H9 (cell line): ENCODE data around the gene RAB3C. TPM values are rescaled to one million over a fixed set of nuclear protein-coding genes. Genes with fewer than 3 reads are reported as not detected.
A peak's percentile ranks its signal among the peaks of the same experiment; 100 is the strongest.
"Not testable (repeated sequence)": the region's sequence is repeated elsewhere in the genome, so short reads cannot be mapped to it uniquely, and the experiment has no call there.

Experiments used
- DNase-seq: peaks from one replicate; pipeline ENCODE4 v3.0.0-alpha.2; 2017
- H2AFZ ChIP-seq: one replicate; pipeline ENCODE4 v1.6.1; 2013; ENCODE audit warnings: mild to moderate bottlenecking, low read length, control low read depth, moderate library complexity
- H2AK5ac ChIP-seq: 2 replicates; pipeline ENCODE4 v1.6.1; 2013; ENCODE audit warnings: low read length, control low read depth, mixed read lengths; ENCODE audit not compliant: insufficient read length
- H2BK120ac ChIP-seq: one replicate; pipeline ENCODE4 v1.6.1; 2013; ENCODE audit warnings: low read depth, mild to moderate bottlenecking, low read length, control low read depth, inconsistent platforms; ENCODE audit not compliant: poor library complexity, severe bottlenecking
- H2BK12ac ChIP-seq: 2 replicates; pipeline ENCODE4 v1.6.1; 2013; ENCODE audit warnings: low read length, control low read depth, mixed read lengths, low read depth; ENCODE audit not compliant: insufficient read length
- H2BK15ac ChIP-seq: 2 replicates; pipeline ENCODE4 v1.6.1; 2013; ENCODE audit warnings: low read depth, low read length, control low read depth
- H2BK20ac ChIP-seq: one replicate; pipeline ENCODE4 v1.6.1; 2013; ENCODE audit warnings: low read depth, mild to moderate bottlenecking, low read length, control low read depth, inconsistent platforms; ENCODE audit not compliant: poor library complexity, severe bottlenecking
- H2BK5ac ChIP-seq: 2 replicates; pipeline ENCODE4 v1.6.1; 2013; ENCODE audit warnings: low read length, control low read depth, mixed read lengths; ENCODE audit not compliant: insufficient read length
- H3K14ac ChIP-seq: 2 replicates; pipeline ENCODE4 v1.6.1; 2013; ENCODE audit warnings: low read length, control low read depth; ENCODE audit not compliant: insufficient read depth
- H3K18ac ChIP-seq: 2 replicates; pipeline ENCODE4 v1.6.1; 2013; ENCODE audit warnings: low read depth, mild to moderate bottlenecking, mixed read lengths, low read length, control low read depth; ENCODE audit not compliant: insufficient read length
- H3K23ac ChIP-seq: 2 replicates; pipeline ENCODE4 v1.6.1; 2013; ENCODE audit warnings: low read length, control low read depth, mixed read lengths, low read depth; ENCODE audit not compliant: insufficient read length
- H3K23me2 ChIP-seq: 2 replicates; pipeline ENCODE4 v1.6.1; 2013; ENCODE audit warnings: low read depth, mild to moderate bottlenecking, mixed read lengths, low read length, control low read depth; ENCODE audit not compliant: insufficient read length, poor library complexity, severe bottlenecking
- H3K27ac ChIP-seq: 2 replicates; pipeline ENCODE4 v1.5.1; 2013; ENCODE audit warnings: low read length, control low read depth, mixed read lengths, low read depth; ENCODE audit not compliant: insufficient read length
- H3K27me3 ChIP-seq: 2 replicates; pipeline ENCODE4 v1.6.1; 2013; ENCODE audit warnings: low read length, control low read depth, inconsistent platforms; ENCODE audit not compliant: insufficient read depth
- H3K4ac ChIP-seq: 2 replicates; pipeline ENCODE4 v1.6.1; 2013; ENCODE audit warnings: low read depth, mild to moderate bottlenecking, control low read depth, inconsistent platforms, low read length, moderate library complexity
- H3K4me1 ChIP-seq: 2 replicates; pipeline ENCODE4 v1.6.1; 2013; ENCODE audit warnings: low read length, control low read depth, inconsistent platforms; ENCODE audit not compliant: insufficient read depth
- H3K4me2 ChIP-seq: 2 replicates; pipeline ENCODE4 v1.6.1; 2013; ENCODE audit warnings: low read length, control low read depth, mixed read lengths; ENCODE audit not compliant: insufficient read length, insufficient read depth
- H3K56ac ChIP-seq: 2 replicates; pipeline ENCODE4 v1.6.1; 2013; ENCODE audit warnings: low read depth, mild to moderate bottlenecking, mixed read lengths, low read length, control low read depth; ENCODE audit not compliant: insufficient read length
- H3K79me1 ChIP-seq: 2 replicates; pipeline ENCODE4 v1.6.1; 2013; ENCODE audit warnings: low read depth, mild to moderate bottlenecking, moderate library complexity, low read length, control low read depth, inconsistent platforms; ENCODE audit not compliant: insufficient read depth, poor library complexity, severe bottlenecking
- H3K79me2 ChIP-seq: 2 replicates; pipeline ENCODE4 v1.6.1; 2013; ENCODE audit warnings: low read length, control low read depth, inconsistent platforms; ENCODE audit not compliant: insufficient read depth
- H3K9ac ChIP-seq: 2 replicates; pipeline ENCODE4 v1.6.1; 2013; ENCODE audit warnings: low read length, control low read depth, mixed read lengths; ENCODE audit not compliant: insufficient read length; ENCODE audit errors: extremely low read depth
- H3K9me3 ChIP-seq: one replicate; pipeline ENCODE4 v1.6.1; 2013; ENCODE audit warnings: low read depth, low read length, inconsistent platforms; ENCODE audit not compliant: control insufficient read depth
- H3T11ph ChIP-seq: one replicate; pipeline ENCODE4 v1.6.1; 2013; ENCODE audit warnings: mild to moderate bottlenecking, low read length, control low read depth, inconsistent platforms
- H4K20me1 ChIP-seq: one replicate; pipeline ENCODE4 v1.6.1; 2013; ENCODE audit not compliant: control insufficient read depth, insufficient read length, insufficient read depth
- H4K5ac ChIP-seq: 2 replicates; pipeline ENCODE4 v1.6.1; 2013; ENCODE audit warnings: low read depth, mild to moderate bottlenecking, mixed read lengths, low read length, control low read depth; ENCODE audit not compliant: insufficient read length
- H4K8ac ChIP-seq: replicated peaks from 2 replicates; pipeline ENCODE4 v1.6.1; 2013; ENCODE audit warnings: low read length, control low read depth, mixed read lengths, low read depth; ENCODE audit not compliant: insufficient read length
- H4K91ac ChIP-seq: 2 replicates; pipeline ENCODE4 v1.6.1; 2013; ENCODE audit warnings: low read depth, mild to moderate bottlenecking, moderate library complexity, mixed read lengths, low read length, control low read depth; ENCODE audit not compliant: insufficient read length
- H3K27ac Mint-ChIP-seq, 3 experiments: 2 replicates in 2 of 3; 3 replicates in 1 of 3; pipeline ENCODE4 v1.8.0; 2020 to 2021; ENCODE audit warnings: mixed read lengths in 3 of 3, mild to moderate bottlenecking in 1 of 3, moderate library complexity in 1 of 3
- H3K27me3 Mint-ChIP-seq: 2 replicates; pipeline ENCODE4 v1.8.0; 2021; ENCODE audit warnings: low read depth, mild to moderate bottlenecking, moderate library complexity, mixed read lengths
- H3K36me3 Mint-ChIP-seq, 3 experiments: 2 replicates in 2 of 3; 3 replicates in 1 of 3; pipeline ENCODE4 v1.8.0; 2020 to 2021; ENCODE audit warnings: low read depth in 3 of 3, mixed read lengths in 3 of 3; ENCODE audit not compliant: insufficient read depth in 1 of 3
- H3K4me1 Mint-ChIP-seq, 2 experiments: 2 replicates each; pipeline ENCODE4 v1.8.0; 2020; ENCODE audit warnings: mixed read lengths in 2 of 2
- H3K4me3 Mint-ChIP-seq, 2 experiments: 2 replicates in 1 of 2; 3 replicates in 1 of 2; pipeline ENCODE4 v1.8.0; 2020 to 2021; ENCODE audit warnings: mild to moderate bottlenecking in 2 of 2, mixed read lengths in 2 of 2, moderate library complexity in 1 of 2
- H3K9me3 Mint-ChIP-seq, 2 experiments: 2 replicates in 1 of 2; 3 replicates in 1 of 2; pipeline ENCODE4 v1.8.0; 2020; ENCODE audit warnings: mild to moderate bottlenecking in 2 of 2, mixed read lengths in 2 of 2, moderate library complexity in 1 of 2
- WGBS: extraction: QIAGEN DNeasy Blood & Tissue Kit; methylation state at CpG from one replicate; pipeline ENCODE4 v1.1.7; 2013; ENCODE audit warnings: missing lambda C conversion rate, low lambda C conversion rate, mixed read lengths; ENCODE audit not compliant: insufficient read length; ENCODE audit errors: extremely low coverage; 5-methylcytosine and 5-hydroxymethylcytosine counted together
- total RNA-seq: library from RNA; stranded (reverse); gene quantifications from 2 replicates; pipeline ENCODE4 v1.2.1, GENCODE V29; 2021
- TF ChIP-seq, protein P1 (sequence below): fragments of 200-600 bp; sonication (generic); conservative IDR thresholded peaks from 3 replicates; pipeline ENCODE4 v1.8.0; 2021; ENCODE audit warnings: antibody characterized with exemption, mild to moderate bottlenecking

RAB3C gene
- total RNA-seq, 1 experiment from 2014 or later, result 16.3 TPM

DNA sequence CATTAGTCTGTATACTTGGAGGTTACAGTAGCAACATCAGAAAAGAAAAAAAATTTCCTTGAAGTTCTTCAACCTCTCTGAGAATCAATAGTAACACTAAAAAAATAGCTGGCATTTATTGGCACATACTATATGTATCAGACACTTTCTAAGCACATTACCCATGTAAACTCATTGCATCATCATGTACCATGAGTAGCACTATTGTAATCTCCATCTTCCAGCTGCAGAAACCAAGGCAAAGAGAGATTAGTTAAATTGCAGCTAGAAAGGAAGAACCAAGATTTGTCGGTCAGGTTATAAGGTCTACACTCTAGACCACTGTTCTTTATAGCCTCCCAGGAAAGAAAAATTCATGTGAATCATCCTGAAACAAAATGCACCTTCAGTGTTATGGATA, 31.4 kb upstream of the RAB3C start:
- Histone ChIP-seq H3K27ac (no peak overlapping the region), H2BK5ac (no peak overlapping the region), H3K23me2 (no peaks in the 10 kb centered on the region), H2BK120ac (no peak overlapping the region), H4K91ac (no peak overlapping the region), H3K79me2 (no peaks in the 10 kb centered on the region), H3K23ac (no peak overlapping the region), H2AK5ac (no peak overlapping the region), H3K14ac (no peak overlapping the region), H3K18ac (no peak overlapping the region), H4K20me1 (no peaks in the 10 kb centered on the region), H3K9me3 (no peaks in the 10 kb centered on the region), H3T11ph (no peak overlapping the region), H2BK15ac (no peak overlapping the region), H3K4me2 (no peak overlapping the region), H3K4ac (no peak overlapping the region), H4K5ac (no peak overlapping the region), H2AFZ (no peak overlapping the region), H3K79me1 (no peaks in the 10 kb centered on the region), H3K9ac (no peak overlapping the region), H3K4me1 (no peaks in the 10 kb centered on the region), H4K8ac (no peak overlapping the region), H2BK20ac (no peak overlapping the region), H3K56ac (no peak overlapping the region), H3K27me3 (no peaks in the 10 kb centered on the region), H2BK12ac (no peak overlapping the region)
- WGBS, result no CpG with 5 or more reads among the region's 1 CpG
- Mint-ChIP-seq H3K4me3 (no peak overlapping the region), H3K9me3 (peaks cover 0 to 3% of the 10 kb centered on the region in 2 experiments; a peak in 1 of 5 replicates), H3K27me3 (no peaks in the 10 kb centered on the region), H3K27ac (no peak overlapping the region), H3K36me3 (no peaks in the 10 kb centered on the region), H3K4me1 (no peaks in the 10 kb centered on the region)
- no peak for DNase-seq
- TF ChIP-seq, protein P1, sequence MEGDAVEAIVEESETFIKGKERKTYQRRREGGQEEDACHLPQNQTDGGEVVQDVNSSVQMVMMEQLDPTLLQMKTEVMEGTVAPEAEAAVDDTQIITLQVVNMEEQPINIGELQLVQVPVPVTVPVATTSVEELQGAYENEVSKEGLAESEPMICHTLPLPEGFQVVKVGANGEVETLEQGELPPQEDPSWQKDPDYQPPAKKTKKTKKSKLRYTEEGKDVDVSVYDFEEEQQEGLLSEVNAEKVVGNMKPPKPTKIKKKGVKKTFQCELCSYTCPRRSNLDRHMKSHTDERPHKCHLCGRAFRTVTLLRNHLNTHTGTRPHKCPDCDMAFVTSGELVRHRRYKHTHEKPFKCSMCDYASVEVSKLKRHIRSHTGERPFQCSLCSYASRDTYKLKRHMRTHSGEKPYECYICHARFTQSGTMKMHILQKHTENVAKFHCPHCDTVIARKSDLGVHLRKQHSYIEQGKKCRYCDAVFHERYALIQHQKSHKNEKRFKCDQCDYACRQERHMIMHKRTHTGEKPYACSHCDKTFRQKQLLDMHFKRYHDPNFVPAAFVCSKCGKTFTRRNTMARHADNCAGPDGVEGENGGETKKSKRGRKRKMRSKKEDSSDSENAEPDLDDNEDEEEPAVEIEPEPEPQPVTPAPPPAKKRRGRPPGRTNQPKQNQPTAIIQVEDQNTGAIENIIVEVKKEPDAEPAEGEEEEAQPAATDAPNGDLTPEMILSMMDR, result no peak

DNA sequence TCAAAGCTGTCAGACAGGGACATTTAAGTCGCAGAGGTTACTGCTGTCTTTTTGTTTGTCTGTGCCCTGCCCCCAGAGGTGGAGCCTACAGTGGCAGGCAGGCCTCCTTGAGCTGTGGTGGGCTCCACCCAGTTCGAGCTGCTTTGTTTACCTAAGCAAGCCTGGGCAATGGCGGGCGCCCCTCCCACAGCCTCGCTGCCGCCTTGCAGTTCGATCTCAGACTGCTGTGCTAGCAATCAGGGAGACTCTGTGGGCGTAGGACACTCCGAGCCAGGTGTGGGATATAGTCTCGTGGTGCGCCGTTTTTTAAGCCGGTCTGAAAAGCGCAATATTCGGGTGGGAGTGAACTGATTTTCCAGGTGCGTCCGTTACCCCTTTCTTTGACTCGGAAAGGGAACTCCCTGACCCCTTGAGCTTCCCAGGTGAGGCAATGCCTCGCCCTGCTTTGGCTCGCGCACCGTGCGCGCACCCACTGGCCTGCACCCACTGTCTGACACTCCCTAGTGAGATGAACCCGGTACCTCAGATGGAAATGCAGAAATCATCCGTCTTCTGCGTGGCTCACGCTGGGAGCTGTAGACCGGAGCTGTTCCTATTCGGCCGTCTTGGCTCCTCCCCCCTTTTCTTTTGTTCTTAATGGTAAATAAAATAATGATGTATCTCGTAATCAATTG, 25.1 kb upstream of the RAB3C start:
- not testable (repeated sequence) for H3K9me3 Mint-ChIP-seq, H3K79me1 ChIP-seq, H3K14ac ChIP-seq, H3K56ac ChIP-seq, H3K4ac ChIP-seq, H3K23me2 ChIP-seq, H2BK12ac ChIP-seq, H2BK5ac ChIP-seq, H2BK20ac ChIP-seq, H3K79me2 ChIP-seq, H3K27me3 ChIP-seq, H3K23ac ChIP-seq, H3K4me2 ChIP-seq, H3K9me3 ChIP-seq, H2BK15ac ChIP-seq, H3K4me1 Mint-ChIP-seq, H3K27me3 Mint-ChIP-seq, H4K5ac ChIP-seq, H3K4me1 ChIP-seq, H3K27ac ChIP-seq, H3K36me3 Mint-ChIP-seq, H4K20me1 ChIP-seq, H4K91ac ChIP-seq, H3T11ph ChIP-seq, H3K27ac Mint-ChIP-seq, H2AFZ ChIP-seq, H2BK120ac ChIP-seq, H3K18ac ChIP-seq, DNase-seq, H4K8ac ChIP-seq, H2AK5ac ChIP-seq
- peak overlapping the region; percentile 23 for H3K9ac ChIP-seq
- WGBS, result no CpG with 5 or more reads among the region's 32 CpGs
- peak overlapping the region; percentile 56 to 70; a peak in 3 of 5 replicates for H3K4me3 Mint-ChIP-seq
